ENCODE data around the gene ATXN7L1. TPM values are rescaled to one million over a fixed set of nuclear protein-coding genes. Genes with fewer than 3 reads are reported as not detected.

ATXN7L1 gene
- total and polyA plus RNA-seq, 4 donors, result 7.1 to 11.0 (median 8.5) TPM

DNA sequence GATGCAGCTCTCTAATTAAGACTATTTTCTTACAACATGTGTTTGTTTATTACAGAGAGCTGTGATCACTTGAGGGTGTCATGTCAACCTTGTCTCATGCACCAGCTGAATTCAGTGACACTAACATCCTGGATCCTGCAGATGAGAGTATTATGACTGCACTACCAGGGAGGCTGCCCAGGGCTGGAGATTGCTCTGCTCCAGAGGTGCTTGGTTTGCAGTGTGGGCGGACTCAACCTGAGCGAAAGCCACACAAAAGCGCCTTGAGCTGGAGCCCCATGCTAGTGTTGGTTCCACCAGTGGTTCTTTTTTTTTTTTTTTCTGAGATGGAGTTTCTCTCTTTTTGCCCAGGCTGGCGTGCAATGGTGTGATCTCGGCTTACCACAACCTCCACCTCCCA, 33.8 kb upstream of the ATXN7L1 start:
- Histone ChIP-seq H3K27me3 (ENCODE audit: control insufficient read depth, insufficient read depth, low read length) (no peaks in the 10 kb centered on the region), H3K27ac (ENCODE audit: low read depth, low read length) (no peak overlapping the region), H3K36me3 (ENCODE audit: control insufficient read depth, insufficient read depth, low read length) (peaks cover 2% of the 10 kb centered on the region), H3K4me1 (ENCODE audit: control insufficient read depth, insufficient read depth, low read length) (no peaks in the 10 kb centered on the region), H3K4me3 (ENCODE audit: low read depth, low read length) (no peak overlapping the region), H3K9me3 (ENCODE audit: control insufficient read depth, insufficient read depth, low read length) (peaks cover 5% of the 10 kb centered on the region)
- 100% methylated on average over 1 of the region's 5 CpGs for WGBS (ENCODE audit: insufficient coverage)
- DNase-seq (ENCODE audit: low read depth in 4 of 6, low spot score in 6 of 6), result no peak

DNA sequence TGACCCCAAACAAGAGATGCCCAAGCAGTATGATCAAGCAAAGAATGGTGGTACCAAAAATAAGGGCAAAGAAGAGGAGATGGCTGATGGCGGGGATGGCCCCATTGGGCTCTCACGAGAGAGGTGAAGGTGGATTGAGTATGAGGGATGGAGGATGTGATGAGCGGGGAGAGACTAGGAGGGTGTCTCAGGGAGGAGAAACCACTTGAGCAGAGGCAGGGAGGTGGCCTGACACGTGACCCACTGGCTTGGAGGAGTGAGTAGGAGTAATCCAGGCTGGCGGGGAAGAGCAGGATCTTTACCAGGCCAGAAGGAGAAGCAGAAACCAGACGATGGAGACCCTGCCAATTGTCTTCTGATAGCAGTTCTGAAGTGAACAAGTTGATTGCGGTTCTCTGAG, 33.3 kb upstream of the ATXN7L1 start:
- Histone ChIP-seq H3K36me3 (ENCODE audit: control insufficient read depth, insufficient read depth, low read length) (peaks cover 2% of the 10 kb centered on the region), H3K9me3 (ENCODE audit: control insufficient read depth, insufficient read depth, low read length) (peaks cover 5% of the 10 kb centered on the region), H3K4me3 (ENCODE audit: low read depth, low read length) (no peak overlapping the region), H3K4me1 (ENCODE audit: control insufficient read depth, insufficient read depth, low read length) (no peaks in the 10 kb centered on the region), H3K27me3 (ENCODE audit: control insufficient read depth, insufficient read depth, low read length) (no peaks in the 10 kb centered on the region), H3K27ac (ENCODE audit: low read depth, low read length) (no peak overlapping the region)
- WGBS (ENCODE audit: insufficient coverage), result 95% methylated on average over 6 of the region's 7 CpGs
- no peak for DNase-seq (ENCODE audit: low read depth in 4 of 6, low spot score in 6 of 6)

GRCh38 chr7:105907129-105907846, 30.9 kb upstream of the ATXN7L1 start:
- Histone ChIP-seq H3K36me3 (ENCODE audit: control insufficient read depth, insufficient read depth, low read length) (peaks cover 2% of the 10 kb centered on the region), H3K9me3 (ENCODE audit: control insufficient read depth, insufficient read depth, low read length) (peaks cover 5% of the 10 kb centered on the region), H3K27me3 (ENCODE audit: control insufficient read depth, insufficient read depth, low read length) (no peaks in the 10 kb centered on the region), H3K27ac (ENCODE audit: low read depth, low read length) (no peak overlapping the region), H3K4me3 (ENCODE audit: low read depth, low read length) (no peak overlapping the region), H3K4me1 (ENCODE audit: control insufficient read depth, insufficient read depth, low read length) (no peaks in the 10 kb centered on the region)
- DNase-seq (ENCODE audit: low read depth in 4 of 6, low spot score in 6 of 6), result peak in 1 of 6 donors; percentile 13
- 62% methylated on average over 5 of the region's 9 CpGs for WGBS (ENCODE audit: insufficient coverage)

- H3K27me3 ChIP-seq (ENCODE audit: control insufficient read depth, insufficient read depth, low read length), result no peaks in the 10 kb centered on the region
- H3K4me3 ChIP-seq (ENCODE audit: low read depth, low read length), result no peak overlapping the region
- peaks cover 2% of the 10 kb centered on the region for H3K36me3 ChIP-seq (ENCODE audit: control insufficient read depth, insufficient read depth, low read length)
- no peak overlapping the region for H3K27ac ChIP-seq (ENCODE audit: low read depth, low read length)
- WGBS (ENCODE audit: insufficient coverage), result no CpG with 5 or more reads among the region's 2 CpGs
- H3K9me3 ChIP-seq (ENCODE audit: control insufficient read depth, insufficient read depth, low read length), result peaks cover 5% of the 10 kb centered on the region
- peak in 5 of 6 donors; percentile 24 to 91 (median 36) for DNase-seq (ENCODE audit: low read depth in 4 of 6, low spot score in 6 of 6)
- H3K4me1 ChIP-seq (ENCODE audit: control insufficient read depth, insufficient read depth, low read length), result no peaks in the 10 kb centered on the region
Observed at GRCh38 chr7:105906695-105907094, 30.3 kb upstream of the ATXN7L1 start.

DNA sequence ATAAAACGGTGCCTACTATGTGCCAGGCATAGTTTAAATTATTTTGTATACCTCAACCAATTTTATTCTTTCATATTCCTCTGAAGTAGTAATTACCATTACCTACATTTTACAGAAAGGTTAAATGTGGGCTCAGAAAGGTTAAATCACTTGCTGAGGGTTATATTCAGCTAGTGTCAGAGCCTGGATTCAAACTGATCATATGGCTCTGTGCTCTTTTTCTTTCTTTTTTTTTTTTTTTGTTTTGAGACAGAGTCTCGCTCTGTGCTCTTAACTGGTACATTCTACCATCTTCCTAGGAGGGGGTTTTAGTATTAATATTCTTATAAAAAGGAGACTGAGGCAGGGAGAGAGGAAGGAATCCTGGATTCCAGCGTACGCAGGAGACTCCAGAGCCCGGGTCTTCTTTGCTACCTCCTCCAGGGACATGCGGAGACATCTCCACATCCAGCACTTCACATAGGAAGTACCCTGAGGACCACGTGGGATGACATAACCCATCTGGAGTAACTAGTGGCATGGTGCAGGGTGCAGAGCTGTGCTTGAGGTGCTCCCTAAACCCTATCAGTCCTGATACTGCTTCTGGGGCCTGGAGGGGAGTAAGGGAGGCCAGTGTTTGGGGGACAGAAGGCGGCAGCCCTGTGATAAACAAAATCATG, 29.6 kb upstream of the ATXN7L1 start:
- no peak for DNase-seq (ENCODE audit: low read depth in 4 of 6, low spot score in 6 of 6)
- H3K36me3 ChIP-seq (ENCODE audit: control insufficient read depth, insufficient read depth, low read length), result peaks cover 2% of the 10 kb centered on the region
- 100% methylated on average over 1 of the region's 8 CpGs for WGBS (ENCODE audit: insufficient coverage)
- H3K9me3 ChIP-seq (ENCODE audit: control insufficient read depth, insufficient read depth, low read length), result peaks cover 3% of the 10 kb centered on the region
- no peaks in the 10 kb centered on the region for H3K27me3 ChIP-seq (ENCODE audit: control insufficient read depth, insufficient read depth, low read length)
- no peak overlapping the region for H3K4me3 ChIP-seq (ENCODE audit: low read depth, low read length)
- H3K27ac ChIP-seq (ENCODE audit: low read depth, low read length), result no peak overlapping the region
- no peaks in the 10 kb centered on the region for H3K4me1 ChIP-seq (ENCODE audit: control insufficient read depth, insufficient read depth, low read length)

GRCh38 chr7:105905209-105905909, 29.0 kb upstream of the ATXN7L1 start:
- no peaks in the 10 kb centered on the region for H3K27me3 ChIP-seq (ENCODE audit: control insufficient read depth, insufficient read depth, low read length)
- peak in 2 of 6 donors; percentile 8 to 25 for DNase-seq (ENCODE audit: low read depth in 4 of 6, low spot score in 6 of 6)
- H3K27ac ChIP-seq (ENCODE audit: low read depth, low read length), result no peak overlapping the region
- no peaks in the 10 kb centered on the region for H3K9me3 ChIP-seq (ENCODE audit: control insufficient read depth, insufficient read depth, low read length)
- no peaks in the 10 kb centered on the region for H3K4me1 ChIP-seq (ENCODE audit: control insufficient read depth, insufficient read depth, low read length)
- peaks cover 2% of the 10 kb centered on the region for H3K36me3 ChIP-seq (ENCODE audit: control insufficient read depth, insufficient read depth, low read length)
- no peak overlapping the region for H3K4me3 ChIP-seq (ENCODE audit: low read depth, low read length)
- 70% methylated on average over 4 of the region's 11 CpGs for WGBS (ENCODE audit: insufficient coverage)

DNA sequence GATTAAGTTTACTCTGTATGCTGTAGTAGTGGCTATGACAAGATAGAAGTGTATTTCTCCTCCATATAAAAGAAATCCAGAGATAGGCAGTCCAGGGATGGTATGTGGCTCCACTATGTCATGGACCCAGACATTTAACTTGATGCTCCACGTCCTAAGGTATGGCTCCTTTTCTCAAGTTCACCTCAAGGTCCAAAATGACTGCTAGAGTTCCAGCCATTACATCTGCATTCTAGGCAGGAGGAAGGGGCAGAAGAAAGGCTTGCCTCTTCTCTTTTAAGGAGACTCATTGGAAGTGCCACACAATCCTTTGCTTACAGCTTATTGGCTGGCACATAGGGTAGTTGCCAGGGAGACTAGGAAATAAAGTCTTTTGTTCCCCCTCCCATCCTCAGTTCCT, 27.7 kb upstream of the ATXN7L1 start:
- Histone ChIP-seq H3K4me3 (ENCODE audit: low read depth, low read length) (no peak overlapping the region), H3K9me3 (ENCODE audit: control insufficient read depth, insufficient read depth, low read length) (no peaks in the 10 kb centered on the region), H3K27me3 (ENCODE audit: control insufficient read depth, insufficient read depth, low read length) (no peaks in the 10 kb centered on the region), H3K36me3 (ENCODE audit: control insufficient read depth, insufficient read depth, low read length) (no peaks in the 10 kb centered on the region), H3K4me1 (ENCODE audit: control insufficient read depth, insufficient read depth, low read length) (no peaks in the 10 kb centered on the region), H3K27ac (ENCODE audit: low read depth, low read length) (no peak overlapping the region)
- no peak for DNase-seq (ENCODE audit: low read depth in 4 of 6, low spot score in 6 of 6)
- no CpG with 5 or more reads among the region's 1 CpG for WGBS (ENCODE audit: insufficient coverage)

- Histone ChIP-seq H3K27me3 (ENCODE audit: control insufficient read depth, insufficient read depth, low read length) (no peaks in the 10 kb centered on the region), H3K9me3 (ENCODE audit: control insufficient read depth, insufficient read depth, low read length) (no peaks in the 10 kb centered on the region), H3K4me3 (ENCODE audit: low read depth, low read length) (no peak overlapping the region), H3K27ac (ENCODE audit: low read depth, low read length) (no peak overlapping the region), H3K36me3 (ENCODE audit: control insufficient read depth, insufficient read depth, low read length) (no peaks in the 10 kb centered on the region), H3K4me1 (ENCODE audit: control insufficient read depth, insufficient read depth, low read length) (no peaks in the 10 kb centered on the region)
- no peak for DNase-seq (ENCODE audit: low read depth in 4 of 6, low spot score in 6 of 6)
- WGBS (ENCODE audit: insufficient coverage), result 100% methylated on average over 4 of the region's 6 CpGs
Observed at GRCh38 chr7:105902325-105902911, 26.0 kb upstream of the ATXN7L1 start.

GRCh38 chr7:105897999-105898398, 21.6 kb upstream of the ATXN7L1 start:
- Histone ChIP-seq H3K36me3 (ENCODE audit: control insufficient read depth, insufficient read depth, low read length) (no peaks in the 10 kb centered on the region), H3K9me3 (ENCODE audit: control insufficient read depth, insufficient read depth, low read length) (no peaks in the 10 kb centered on the region), H3K4me1 (ENCODE audit: control insufficient read depth, insufficient read depth, low read length) (no peaks in the 10 kb centered on the region), H3K27ac (ENCODE audit: low read depth, low read length) (no peak overlapping the region), H3K4me3 (ENCODE audit: low read depth, low read length) (no peak overlapping the region), H3K27me3 (ENCODE audit: control insufficient read depth, insufficient read depth, low read length) (no peaks in the 10 kb centered on the region)
- no peak for DNase-seq (ENCODE audit: low read depth in 4 of 6, low spot score in 6 of 6)
- WGBS (ENCODE audit: insufficient coverage), result no CpG with 5 or more reads among the region's 3 CpGs

Data from spinal cord (tissue), 10 donors.